ENCODE measurements around the gene STK39.

GRCh38 chr2:167929484-167929883, 317.9 kb downstream of the STK39 start:
- no peak for TF ChIP-seq CTCF (IDR thresholded peaks at IDR 0.05)
- TF ChIP-seq POLR2A (IDR thresholded peaks at IDR 0.05) = no peak
